ENCODE results near the gene SMIM24.

GRCh38 chr19:3464587-3465235, 15.6 kb downstream of the SMIM24 start:
- TF ChIP-seq, protein P1, sequence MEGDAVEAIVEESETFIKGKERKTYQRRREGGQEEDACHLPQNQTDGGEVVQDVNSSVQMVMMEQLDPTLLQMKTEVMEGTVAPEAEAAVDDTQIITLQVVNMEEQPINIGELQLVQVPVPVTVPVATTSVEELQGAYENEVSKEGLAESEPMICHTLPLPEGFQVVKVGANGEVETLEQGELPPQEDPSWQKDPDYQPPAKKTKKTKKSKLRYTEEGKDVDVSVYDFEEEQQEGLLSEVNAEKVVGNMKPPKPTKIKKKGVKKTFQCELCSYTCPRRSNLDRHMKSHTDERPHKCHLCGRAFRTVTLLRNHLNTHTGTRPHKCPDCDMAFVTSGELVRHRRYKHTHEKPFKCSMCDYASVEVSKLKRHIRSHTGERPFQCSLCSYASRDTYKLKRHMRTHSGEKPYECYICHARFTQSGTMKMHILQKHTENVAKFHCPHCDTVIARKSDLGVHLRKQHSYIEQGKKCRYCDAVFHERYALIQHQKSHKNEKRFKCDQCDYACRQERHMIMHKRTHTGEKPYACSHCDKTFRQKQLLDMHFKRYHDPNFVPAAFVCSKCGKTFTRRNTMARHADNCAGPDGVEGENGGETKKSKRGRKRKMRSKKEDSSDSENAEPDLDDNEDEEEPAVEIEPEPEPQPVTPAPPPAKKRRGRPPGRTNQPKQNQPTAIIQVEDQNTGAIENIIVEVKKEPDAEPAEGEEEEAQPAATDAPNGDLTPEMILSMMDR (IDR thresholded peaks at IDR 0.05; ENCODE audit: insufficient read depth, low read length, poor library complexity, severe bottlenecking), result no peak
- no peak for TF ChIP-seq EZH2phosphoT487 (conservative IDR thresholded peaks at IDR 0.05; ENCODE audit: low read length)

Data from SU-DHL-6 (cell line).